HG03196 (cell line): ENCODE results near the gene CCDC178.
"Not testable (repeated sequence)": the region's sequence is repeated elsewhere in the genome, so short reads cannot be mapped to it uniquely, and the experiment has no call there.

Experiments
- ATAC-seq: cut with Tn5 transposase; IDR thresholded peaks from one replicate; pipeline ENCODE4 v1.9.1; 2021; ENCODE audit not compliant: unreplicated experiment

CCDC178 gene, protein sequence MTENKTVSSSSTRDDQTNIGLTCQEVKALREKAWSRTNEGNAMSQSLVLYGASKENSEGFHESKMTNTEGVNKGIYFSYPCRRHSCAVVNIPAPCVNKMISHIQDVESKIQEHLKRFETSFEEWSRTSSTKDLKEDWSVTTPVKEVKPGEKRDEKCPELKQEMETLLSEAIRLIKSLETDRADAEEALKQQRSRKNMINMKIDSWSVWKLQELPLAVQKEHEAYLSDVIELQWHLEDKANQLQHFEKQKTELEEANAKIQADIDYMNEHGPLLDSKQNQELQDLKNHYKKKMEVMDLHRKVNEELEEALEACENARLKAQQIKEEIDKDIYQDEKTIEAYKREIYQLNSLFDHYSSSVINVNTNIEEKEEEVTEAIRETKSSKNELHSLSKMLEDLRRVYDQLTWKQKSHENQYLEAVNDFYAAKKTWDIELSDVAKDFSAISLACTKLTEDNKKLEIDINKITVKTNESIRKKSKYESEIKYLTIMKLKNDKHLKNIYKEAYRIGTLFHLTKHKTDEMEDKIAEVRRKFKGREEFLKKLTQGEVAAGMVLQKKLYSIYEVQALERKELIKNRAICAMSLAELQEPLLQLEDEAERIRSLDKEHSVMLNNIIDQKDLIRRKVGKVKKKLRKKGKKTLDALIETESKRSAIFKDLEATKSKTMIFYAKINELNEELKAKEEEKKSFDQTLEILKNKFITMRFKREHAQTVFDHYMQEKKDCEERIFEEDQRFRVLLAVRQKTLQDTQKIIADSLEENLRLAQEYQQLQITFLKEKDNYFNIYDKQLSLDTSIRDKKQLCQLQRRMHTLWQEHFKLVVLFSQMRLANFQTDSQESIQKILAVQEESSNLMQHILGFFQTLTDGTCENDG

DNA sequence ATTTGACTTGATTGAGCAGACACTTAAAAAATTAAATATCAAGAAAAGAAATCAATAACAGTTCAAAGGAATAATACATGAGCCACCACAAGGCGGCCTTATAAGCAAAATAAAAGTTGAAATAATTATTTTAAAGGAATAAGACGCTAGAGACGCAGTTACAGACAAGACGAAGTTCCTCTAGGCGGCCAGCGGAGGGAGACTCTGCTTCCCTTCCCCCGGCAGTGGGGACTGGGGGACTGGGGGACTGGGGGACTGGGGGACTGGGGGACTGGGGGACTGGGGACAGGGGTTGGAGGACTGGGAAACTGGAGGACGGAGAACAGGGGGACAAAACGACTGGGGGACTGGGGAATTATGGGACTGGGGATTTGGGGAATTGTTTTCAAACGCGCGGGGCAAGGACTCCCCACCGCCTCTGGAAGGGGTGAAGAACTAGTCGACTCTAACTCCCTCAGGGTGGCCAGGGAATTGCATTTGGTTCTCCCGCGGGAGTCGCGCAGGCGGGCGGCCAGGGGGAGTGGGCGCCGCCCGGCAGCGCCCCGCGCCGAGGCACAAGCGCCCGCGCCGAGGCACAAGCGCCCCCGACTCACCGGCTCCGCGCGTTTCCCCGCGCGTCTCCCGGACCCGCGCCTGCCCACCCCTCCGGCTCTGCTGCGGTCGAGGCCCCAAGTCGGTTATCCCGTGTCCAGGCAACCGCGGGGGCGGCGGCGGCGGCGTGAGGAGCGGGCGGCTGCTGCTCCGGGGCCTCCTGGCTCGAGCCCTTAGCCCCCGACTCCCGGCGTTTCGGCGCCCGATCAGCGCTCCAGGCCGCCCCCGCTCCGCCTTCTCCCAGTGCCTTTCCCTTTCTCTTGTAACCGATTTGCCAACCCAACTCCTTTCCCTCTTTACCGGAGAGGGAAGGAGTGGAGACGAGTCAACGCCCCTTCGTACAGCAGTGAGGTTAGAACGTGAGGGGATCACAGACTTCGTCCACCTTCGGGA, at the start of gene CCDC178:
Gene CCDC178, minus strand, starts transcription at position 662 of the 984 bp plus-strand sequence. CDS start 28,633 bp downstream, outside the sequence.
- no peak for ATAC-seq

DNA sequence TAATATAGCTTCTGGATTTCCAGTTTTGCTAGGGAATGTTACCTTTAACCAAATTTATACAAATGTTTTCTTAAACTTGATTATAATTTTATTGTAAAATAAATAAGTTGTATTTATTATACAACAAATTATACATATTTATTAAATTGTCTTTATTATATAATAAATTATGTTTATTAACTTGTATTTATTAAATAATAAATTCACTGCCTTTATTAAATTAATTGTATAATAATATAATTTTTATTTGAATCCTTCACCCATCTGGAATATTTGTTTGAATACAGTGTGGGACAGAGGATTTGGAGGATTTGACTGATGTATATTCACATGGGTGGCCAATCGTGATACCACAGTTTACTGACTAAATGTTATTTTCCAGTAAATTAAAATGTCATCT, 43.4 kb upstream of the CCDC178 start:
- ATAC-seq = no peak

DNA sequence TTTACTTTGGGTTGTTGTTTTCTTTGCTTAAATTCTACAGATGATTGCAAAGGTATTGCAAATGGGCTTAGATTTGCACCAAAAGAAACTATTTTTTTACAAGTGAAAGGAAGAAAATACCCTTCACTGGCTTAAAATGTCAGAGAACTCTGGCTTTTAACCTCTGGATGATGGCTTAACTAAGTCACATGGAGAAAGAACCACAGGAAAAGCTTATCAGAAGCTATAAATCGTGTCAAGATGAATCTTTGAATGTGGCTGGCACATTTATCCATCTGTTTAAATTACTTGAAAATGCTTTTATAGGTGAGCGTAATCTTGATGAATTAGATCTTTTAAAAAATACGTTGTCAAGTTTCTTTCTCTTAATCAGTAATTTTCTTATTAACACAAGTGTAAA, 32.0 kb upstream of the CCDC178 start:
- ATAC-seq = no peak

DNA sequence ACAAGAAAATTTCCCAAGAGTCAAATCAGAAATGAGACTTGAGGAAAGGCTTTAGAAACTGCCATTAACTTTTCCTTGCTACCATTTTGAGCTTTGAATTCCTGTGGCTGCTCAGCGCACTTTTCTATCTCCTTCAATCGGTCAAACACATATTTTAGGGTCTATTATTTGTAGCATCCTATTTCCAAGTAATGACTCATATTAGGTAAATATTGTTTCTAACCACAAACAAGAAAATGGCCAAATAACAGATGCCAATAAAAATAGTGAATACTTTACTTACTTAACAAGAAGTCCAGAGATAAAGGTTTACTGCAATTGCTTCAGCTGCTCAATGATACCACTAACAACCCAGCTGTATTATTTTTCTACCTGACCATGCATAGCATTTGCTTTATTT, 29.7 kb upstream of the CCDC178 start:
- ATAC-seq = no peak

DNA sequence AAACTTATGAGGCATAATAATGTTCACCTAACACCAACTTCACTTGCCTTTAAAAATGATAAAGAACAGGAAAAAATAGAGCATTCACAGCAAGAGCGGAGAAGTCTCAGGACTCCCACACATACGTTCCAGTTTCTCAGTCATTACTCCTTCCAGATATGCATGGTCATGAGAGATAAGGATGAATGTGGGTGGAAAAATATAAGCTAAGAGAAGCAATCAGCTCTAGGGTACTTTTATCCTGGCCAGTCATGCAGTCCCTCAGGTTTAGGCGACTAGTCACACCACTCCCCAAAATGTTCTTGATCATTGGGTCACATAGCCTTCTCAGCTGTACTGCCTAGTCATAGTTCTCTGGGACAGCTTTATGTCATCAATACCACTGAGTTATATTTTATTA, 29.2 kb upstream of the CCDC178 start:
- ATAC-seq = no peak

DNA sequence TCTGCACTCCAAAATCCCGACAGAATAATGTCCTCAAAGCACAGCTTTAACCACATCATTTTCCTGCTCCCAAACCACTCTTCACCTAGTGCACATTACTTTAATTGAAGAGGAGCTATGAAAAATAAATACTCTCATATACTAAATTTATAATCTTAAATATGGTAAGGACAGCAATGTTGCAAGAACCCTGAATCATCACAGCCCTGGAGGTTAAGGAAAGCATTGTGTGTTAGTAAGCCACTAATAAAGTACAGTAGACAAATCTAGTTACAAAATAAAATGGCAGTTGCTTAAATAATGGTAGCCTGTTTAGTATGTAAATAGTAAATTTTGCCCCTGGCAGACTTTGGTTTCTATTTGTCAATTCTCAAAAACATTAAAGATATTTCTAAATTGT, 27.0 kb upstream of the CCDC178 start:
- ATAC-seq = no peak

DNA sequence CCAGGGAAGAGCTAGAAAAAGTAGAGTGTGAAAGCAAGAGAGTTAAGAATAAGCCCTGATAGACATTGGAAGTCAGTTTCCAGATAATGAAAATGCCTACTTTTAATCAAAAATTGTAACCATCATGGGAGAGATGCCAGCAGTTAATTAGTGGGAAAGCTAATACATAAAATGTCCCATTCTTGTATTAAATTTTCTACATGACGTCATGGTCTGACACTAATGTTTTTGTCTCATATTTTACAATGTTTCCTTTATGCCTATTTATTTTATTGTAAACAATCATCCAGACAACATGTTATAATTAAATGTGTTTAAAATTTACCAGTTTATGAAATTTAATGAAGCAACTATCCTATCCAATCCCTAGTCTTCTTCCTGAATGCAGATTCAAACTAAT, 26.3 kb upstream of the CCDC178 start:
- ATAC-seq = no peak

DNA sequence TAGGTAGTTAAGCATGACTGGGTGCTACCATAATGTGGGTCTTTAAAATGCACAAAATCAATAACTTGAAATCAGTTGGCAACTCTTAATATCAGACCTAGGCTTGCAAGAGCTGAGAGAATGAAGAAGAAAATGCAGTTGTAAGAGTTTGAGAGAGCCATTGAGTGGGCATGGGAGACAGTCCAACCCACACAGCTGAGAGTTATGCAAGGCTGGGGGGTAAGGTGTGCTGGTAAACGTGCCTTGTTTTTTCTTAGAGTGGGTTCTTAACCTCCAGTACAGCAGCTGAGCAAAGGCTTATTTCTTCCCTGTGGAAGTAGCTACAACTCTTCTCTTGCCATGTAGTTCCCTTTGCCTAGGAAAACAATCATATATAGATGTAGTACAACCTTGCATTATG, 20.2 kb upstream of the CCDC178 start:
- ATAC-seq = no peak

DNA sequence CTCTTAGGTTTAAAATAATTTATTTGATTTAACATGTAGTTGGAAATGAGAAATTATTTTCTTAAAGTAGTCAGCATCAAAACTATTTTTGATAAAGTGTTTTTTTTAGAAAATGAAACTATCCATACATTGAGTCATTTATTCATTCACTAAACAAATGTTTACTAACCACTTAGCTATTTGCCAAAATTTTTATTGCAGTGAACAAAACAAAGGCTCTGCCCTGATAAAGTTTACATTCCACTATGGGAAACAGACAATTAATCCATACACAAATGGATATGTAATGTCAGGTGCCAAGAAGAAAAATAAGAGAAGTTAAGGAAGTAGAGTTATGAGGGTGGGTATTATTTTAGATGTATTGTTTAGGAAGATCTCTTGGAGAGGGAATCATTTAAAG, 19.1 kb upstream of the CCDC178 start:
- ATAC-seq = no peak

DNA sequence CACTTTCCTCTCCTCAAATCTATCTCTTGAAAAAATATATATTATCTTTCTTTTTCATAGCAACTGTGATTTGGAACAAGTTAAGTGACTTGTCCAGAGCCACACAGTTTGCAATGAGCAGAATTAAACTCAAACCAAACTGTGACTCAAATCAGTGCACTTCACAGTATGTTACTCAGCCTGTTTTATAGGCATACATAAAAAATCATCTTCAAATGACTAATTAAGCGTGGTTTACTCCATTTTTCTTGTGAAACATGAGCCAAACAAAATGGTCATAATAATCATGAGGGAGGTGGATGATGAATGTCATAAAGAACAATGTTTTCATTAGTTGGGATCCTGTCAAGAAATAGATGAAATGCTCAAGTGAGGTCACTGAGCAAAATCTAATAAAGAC, 6.1 kb upstream of the CCDC178 start:
- no peak for ATAC-seq

DNA sequence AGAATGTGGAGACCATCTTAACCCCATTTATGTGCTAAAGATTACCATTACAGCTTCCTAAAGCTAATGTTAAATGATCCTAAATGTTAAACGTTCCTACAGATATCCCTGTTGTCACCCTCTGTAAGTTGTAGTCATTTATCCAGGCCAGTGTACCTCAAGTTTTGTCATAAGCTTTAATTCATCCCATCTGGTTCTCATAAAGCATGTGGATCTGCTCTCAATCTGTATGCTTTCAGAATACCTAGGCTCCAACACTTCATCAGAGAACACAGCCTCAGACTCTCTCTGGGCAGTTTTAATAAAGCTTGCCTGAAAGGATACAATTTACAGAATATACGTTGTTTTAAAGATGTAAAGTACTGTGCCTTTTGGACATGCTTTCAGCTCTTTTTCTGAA, 4.2 kb upstream of the CCDC178 start:
- ATAC-seq = no peak

DNA sequence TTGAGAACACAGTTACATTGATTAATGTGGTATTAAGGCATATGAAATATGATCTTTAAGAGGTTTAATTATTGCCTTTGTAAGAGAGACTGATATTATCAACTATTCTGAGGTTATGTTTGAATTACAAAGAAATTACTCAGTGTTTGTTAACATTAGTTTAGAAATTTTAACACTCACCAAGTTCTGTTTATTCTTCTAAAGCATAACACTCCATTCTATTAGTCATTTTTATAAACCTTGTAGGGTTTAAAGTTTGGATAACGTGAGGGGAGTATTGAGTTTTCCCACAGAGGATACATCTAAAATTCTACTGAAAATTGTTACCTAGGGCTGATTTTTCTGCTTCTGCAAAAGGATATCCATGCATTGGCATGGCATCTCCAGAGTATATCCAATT, 7.7 kb downstream of the CCDC178 start:
- ATAC-seq = no peak

DNA sequence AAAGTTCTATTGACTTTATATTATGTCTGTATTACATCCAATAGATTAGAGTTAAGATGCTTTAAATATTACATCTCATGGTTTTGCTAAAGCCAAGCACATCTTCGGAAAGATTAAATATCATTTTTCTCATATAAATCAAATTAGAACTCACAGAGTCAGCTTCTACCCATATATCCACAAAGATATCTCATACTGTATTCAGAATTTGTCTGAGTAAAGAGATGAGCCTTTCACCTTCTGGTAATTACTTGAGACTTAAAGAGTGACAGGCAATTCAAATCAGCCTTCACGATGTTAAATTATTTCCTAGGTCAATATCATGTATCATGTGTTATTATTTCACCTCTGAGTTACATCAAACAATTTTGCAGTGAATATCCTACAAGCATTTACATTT, 13.0 kb downstream of the CCDC178 start:
- no peak for ATAC-seq

DNA sequence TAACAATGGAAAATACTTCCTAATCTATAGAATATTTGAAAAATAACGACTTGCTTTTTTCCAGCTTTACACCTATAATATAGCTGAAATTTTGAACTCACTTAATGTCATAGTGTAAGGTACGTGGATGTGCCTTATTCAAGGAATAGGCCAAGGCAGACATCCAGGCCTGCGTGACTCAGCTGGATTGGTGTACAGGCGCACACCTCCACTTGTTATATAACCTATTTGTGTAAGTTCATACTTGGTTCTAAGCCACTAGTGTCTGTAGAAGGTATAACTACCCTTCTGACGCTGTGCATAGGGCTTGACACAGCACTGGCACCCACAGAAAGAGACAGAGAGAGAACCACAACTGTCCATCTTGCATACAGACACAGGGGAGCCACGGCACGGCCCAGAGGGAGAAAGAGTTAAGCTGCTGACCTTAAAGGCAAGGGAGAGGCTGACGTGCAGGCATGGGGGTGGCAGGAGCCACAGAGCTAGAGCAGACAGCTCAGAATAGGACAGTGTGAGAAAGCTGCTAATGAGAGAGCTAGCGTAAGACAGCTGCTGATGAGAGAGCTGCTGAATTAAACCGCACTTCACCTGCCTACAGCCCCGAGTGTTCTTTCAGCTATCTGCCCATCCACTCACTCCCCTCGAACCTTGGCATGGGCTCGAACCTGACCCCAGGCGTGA, 16.1 kb downstream of the CCDC178 start:
- ATAC-seq = no peak

DNA sequence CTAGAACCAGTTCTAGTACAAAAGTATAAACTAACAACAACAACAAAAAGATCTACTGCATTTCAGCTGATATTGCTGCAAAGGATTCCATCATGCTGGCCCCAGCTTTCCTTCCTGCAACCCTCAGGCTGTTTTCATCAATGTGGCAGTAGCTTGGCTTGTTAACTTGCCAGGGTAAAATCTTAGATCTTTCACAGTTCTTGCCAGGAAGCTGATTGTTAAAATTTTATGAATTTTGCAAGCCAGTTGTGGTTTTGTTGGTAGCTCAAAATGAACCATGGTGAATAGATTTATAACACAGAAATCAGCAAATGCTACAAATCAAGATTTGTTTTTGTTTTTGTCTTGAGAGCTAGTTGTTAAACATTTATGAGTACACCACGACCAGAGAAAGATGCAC, 19.3 kb downstream of the CCDC178 start:
- no peak for ATAC-seq

DNA sequence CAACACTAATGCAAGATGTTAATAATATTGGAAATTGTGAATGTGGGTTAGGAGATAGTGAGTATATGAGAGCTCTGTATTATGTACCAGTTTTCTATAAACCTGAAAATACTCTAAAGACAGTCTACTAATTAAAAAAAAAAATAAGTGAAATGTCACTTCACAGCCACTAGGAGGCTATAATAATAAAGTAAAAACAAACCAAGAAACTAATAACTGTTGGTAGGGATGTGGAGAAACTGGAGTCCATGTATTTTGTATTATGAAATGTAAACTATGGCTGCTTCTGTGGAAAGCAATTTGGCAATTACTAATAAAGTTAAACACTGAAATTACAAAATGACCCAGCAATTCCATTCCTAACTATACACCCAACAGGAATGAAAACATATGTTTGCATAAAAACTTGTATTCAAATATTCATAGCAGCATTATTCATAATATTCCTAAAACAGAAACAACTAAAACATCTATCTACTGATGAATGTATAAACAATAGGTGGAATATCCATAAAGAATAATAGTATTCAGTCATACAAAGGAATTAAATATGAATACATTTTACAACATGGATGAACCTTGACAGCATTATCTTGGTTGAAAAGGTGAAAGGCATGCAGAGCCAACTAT, 36.2 kb downstream of the CCDC178 start:
- no peak for ATAC-seq

DNA sequence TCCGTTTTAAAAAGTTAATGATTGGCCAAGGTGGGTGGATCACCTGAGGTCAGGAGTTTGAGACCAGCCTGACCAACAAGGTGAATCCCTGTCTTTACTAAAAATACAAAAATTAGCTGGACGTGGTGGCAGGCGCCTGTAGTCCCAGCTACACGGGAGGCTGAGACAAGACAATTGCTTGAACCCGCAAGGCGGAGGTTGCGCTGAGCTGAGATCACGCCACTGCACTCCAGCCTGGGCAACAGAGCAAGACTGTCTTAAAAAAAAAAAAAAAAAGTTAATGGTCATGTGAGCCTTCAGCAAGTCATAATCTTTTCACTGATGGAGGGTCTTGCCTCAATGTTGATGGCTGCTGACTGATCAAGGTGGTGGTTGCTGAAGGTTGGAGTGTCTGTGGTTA, 41.6 kb downstream of the CCDC178 start:
- not testable (repeated sequence) for ATAC-seq

DNA sequence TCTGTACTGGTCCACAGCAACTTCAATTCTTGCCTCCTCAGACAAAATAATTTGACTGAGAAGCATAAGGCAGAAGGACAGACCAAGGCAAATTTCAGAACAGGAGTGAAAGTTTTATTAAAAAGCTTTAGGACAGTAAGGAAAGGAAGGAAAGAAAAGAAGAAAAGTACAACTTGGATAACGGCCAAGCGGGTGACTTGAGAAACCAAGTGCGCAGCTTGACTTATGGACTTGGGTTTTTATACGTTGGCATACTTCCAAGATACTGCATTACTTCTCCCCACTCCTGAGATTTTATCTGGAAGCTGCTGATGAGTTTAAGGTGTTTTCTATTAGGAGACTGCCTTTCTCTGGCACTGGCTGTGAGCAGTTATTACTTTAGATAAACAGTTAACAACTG, 64.7 kb downstream of the CCDC178 start:
- no peak for ATAC-seq

DNA sequence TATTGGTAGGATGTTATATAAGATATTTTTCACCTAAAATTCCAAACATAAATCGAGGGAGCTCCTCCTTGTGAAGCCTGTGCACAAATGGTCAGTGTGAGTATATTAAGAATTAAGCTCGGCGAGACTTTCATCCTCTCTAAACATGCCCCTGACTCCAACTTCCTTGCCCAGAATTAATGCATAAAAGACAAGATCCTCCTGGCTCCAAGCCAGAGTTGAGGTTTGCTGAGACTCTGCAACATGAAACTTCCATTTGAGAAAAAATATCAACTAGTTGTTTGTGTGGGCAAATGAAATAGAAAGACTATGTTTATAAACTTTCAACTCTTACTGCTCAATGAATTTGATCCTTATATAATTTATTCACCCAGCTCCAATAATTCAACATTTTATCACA, 68.1 kb downstream of the CCDC178 start:
- no peak for ATAC-seq
